Measurements from ENCODE around the gene LIG1.

DNA sequence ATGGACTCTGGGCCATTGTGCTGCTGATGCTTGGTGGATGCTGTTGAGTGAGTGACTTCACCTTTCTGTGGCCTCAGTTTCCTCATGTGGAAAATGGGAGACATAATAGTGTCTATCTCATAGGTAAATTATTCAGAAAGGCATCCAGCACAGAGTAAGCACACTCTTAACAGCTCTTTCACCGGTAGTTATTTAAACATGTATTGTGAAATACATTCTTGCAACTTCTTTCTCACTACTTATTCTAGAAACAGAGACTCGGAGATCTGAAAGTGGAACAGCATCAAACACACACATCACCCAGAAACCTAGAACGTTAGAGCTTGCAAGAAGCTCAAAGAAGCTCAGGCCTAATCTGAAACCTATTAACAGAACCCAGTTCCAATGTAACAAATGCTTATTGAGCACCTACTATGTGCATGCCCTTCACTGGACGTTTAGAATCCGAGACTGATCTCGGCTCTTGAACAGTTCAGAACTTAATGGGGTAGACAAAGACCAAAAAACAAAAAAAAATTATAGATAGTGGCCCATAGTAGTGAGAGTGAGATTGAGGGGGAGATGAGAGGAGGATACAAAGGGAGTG lies 4.4 kb upstream of the LIG1 start:
- TF ChIP-seq, protein P1, sequence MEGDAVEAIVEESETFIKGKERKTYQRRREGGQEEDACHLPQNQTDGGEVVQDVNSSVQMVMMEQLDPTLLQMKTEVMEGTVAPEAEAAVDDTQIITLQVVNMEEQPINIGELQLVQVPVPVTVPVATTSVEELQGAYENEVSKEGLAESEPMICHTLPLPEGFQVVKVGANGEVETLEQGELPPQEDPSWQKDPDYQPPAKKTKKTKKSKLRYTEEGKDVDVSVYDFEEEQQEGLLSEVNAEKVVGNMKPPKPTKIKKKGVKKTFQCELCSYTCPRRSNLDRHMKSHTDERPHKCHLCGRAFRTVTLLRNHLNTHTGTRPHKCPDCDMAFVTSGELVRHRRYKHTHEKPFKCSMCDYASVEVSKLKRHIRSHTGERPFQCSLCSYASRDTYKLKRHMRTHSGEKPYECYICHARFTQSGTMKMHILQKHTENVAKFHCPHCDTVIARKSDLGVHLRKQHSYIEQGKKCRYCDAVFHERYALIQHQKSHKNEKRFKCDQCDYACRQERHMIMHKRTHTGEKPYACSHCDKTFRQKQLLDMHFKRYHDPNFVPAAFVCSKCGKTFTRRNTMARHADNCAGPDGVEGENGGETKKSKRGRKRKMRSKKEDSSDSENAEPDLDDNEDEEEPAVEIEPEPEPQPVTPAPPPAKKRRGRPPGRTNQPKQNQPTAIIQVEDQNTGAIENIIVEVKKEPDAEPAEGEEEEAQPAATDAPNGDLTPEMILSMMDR (conservative IDR thresholded peaks at IDR 0.05) = no peak
- no peak for TF ChIP-seq EZH2 (IDR thresholded peaks at IDR 0.05; ENCODE audit: low read depth)

All from PC-9 (cell line).